ENCODE data around the gene RGL4. TPM values are rescaled to one million over a fixed set of nuclear protein-coding genes. Genes with fewer than 3 reads are reported as not detected.
A peak's percentile ranks its signal among the peaks of the same experiment; 100 is the strongest.

RGL4 gene
- total and polyA plus RNA-seq, 2 of the 13 experiments (the other 11 are each of a cell fraction or from before 2014, with no cell fraction given): not detected

DNA sequence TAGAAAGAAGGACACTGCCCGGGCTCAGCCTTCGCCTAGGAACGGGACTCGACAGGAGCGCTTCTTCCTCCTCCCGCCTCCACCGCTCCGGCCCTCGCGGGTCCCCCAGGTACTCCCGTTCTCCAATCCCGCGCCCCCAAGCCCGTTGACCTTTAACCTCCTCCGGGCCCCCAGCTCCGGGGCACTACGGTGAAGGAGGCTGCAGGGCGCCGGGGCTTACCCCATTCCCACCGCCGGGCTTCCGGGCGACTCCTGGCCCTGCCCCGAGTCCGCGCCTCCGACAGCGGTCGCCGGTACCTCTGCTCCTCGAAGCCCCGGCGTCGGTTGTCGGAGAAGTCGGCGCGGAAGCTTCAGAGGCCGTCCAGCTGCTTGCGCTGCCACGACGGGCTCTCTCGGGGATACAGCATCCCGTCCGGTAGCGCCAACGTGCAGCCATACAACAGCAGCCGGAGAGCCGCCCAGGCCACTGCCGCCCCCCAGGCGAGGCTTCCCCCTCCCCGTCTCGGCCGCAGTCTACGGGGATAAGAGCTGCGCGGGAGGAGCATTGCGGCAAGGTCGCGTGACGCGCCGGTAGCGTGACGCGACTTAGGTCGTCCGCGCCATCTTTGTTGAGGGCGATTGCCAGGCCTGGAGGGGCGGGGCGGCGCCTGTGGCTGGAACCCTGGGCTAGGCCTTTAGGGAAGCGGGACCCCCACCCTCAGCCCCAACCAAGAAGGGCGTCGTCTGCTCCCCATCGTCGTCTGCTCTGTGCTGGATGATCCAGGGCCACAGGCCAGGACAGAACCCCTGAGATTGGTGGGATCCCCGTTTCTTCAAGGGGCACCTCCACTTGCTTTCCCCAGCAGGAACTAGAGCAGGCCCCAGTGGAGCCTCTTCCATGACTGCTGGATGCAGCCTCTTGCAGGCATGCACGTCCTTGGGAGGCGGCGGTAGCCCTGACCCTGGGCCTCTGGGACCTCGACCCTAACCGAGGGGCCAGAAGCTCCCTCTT lies 26.3 kb downstream of the RGL4 start (continued):
- TF ChIP-seq, protein P1, sequence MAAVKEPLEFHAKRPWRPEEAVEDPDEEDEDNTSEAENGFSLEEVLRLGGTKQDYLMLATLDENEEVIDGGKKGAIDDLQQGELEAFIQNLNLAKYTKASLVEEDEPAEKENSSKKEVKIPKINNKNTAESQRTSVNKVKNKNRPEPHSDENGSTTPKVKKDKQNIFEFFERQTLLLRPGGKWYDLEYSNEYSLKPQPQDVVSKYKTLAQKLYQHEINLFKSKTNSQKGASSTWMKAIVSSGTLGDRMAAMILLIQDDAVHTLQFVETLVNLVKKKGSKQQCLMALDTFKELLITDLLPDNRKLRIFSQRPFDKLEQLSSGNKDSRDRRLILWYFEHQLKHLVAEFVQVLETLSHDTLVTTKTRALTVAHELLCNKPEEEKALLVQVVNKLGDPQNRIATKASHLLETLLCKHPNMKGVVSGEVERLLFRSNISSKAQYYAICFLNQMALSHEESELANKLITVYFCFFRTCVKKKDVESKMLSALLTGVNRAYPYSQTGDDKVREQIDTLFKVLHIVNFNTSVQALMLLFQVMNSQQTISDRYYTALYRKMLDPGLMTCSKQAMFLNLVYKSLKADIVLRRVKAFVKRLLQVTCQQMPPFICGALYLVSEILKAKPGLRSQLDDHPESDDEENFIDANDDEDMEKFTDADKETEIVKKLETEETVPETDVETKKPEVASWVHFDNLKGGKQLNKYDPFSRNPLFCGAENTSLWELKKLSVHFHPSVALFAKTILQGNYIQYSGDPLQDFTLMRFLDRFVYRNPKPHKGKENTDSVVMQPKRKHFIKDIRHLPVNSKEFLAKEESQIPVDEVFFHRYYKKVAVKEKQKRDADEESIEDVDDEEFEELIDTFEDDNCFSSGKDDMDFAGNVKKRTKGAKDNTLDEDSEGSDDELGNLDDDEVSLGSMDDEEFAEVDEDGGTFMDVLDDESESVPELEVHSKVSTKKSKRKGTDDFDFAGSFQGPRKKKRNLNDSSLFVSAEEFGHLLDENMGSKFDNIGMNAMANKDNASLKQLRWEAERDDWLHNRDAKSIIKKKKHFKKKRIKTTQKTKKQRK (IDR thresholded peaks at IDR 0.05; ENCODE audit: low read length): no peak
- TF ChIP-seq NFIB (CRISPR knock-in tag; IDR thresholded peaks at IDR 0.05; ENCODE audit: borderline replicate concordance) (no peak), DPF2 (CRISPR knock-in tag; IDR thresholded peaks at IDR 0.05; ENCODE audit: borderline replicate concordance, low read depth) (no peak), TMF1 (CRISPR knock-in tag; IDR thresholded peaks at IDR 0.05; ENCODE audit: low read depth) (peak; percentile 95), KDM5A (IDR thresholded peaks at IDR 0.05; ENCODE audit: borderline replicate concordance, low read length) (peak; percentile 54; the same call in 1 of the 2 replicates), NAIF1 (CRISPR knock-in tag; IDR thresholded peaks at IDR 0.05; ENCODE audit: borderline replicate concordance) (peak; percentile 90; the same call in 1 of the 2 replicates), TCF12 (IDR thresholded peaks at IDR 0.05) (no peak), TCF12 (CRISPR knock-in tag; IDR thresholded peaks at IDR 0.05) (peak; percentile 43; the same call in 1 of the 2 replicates), DR1 (CRISPR knock-in tag; IDR thresholded peaks at IDR 0.05) (peak; percentile 84; the same call in 1 of the 2 replicates), TARDBP (CRISPR knock-in tag; IDR thresholded peaks at IDR 0.05) (peak; percentile 94), JARID2 (CRISPR knock-in tag; IDR thresholded peaks at IDR 0.05; ENCODE audit: insufficient replicate concordance) (no peak), ZNF512B (CRISPR knock-in tag; IDR thresholded peaks at IDR 0.05; ENCODE audit: borderline replicate concordance) (no peak), TIGD3 (CRISPR knock-in tag; IDR thresholded peaks at IDR 0.05; ENCODE audit: borderline replicate concordance) (no peak; the same call in 1 of the 2 replicates)
- TF ChIP-seq, protein P2, sequence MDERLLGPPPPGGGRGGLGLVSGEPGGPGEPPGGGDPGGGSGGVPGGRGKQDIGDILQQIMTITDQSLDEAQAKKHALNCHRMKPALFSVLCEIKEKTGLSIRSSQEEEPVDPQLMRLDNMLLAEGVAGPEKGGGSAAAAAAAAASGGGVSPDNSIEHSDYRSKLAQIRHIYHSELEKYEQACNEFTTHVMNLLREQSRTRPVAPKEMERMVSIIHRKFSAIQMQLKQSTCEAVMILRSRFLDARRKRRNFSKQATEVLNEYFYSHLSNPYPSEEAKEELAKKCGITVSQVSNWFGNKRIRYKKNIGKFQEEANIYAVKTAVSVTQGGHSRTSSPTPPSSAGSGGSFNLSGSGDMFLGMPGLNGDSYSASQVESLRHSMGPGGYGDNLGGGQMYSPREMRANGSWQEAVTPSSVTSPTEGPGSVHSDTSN (CRISPR knock-in tag; IDR thresholded peaks at IDR 0.05): no peak
- TF ChIP-seq, protein P3, sequence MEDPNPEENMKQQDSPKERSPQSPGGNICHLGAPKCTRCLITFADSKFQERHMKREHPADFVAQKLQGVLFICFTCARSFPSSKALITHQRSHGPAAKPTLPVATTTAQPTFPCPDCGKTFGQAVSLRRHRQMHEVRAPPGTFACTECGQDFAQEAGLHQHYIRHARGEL (CRISPR knock-in tag; IDR thresholded peaks at IDR 0.05): peak; percentile 56; the same call in 1 of the 2 replicates
- TF ChIP-seq, protein P4, sequence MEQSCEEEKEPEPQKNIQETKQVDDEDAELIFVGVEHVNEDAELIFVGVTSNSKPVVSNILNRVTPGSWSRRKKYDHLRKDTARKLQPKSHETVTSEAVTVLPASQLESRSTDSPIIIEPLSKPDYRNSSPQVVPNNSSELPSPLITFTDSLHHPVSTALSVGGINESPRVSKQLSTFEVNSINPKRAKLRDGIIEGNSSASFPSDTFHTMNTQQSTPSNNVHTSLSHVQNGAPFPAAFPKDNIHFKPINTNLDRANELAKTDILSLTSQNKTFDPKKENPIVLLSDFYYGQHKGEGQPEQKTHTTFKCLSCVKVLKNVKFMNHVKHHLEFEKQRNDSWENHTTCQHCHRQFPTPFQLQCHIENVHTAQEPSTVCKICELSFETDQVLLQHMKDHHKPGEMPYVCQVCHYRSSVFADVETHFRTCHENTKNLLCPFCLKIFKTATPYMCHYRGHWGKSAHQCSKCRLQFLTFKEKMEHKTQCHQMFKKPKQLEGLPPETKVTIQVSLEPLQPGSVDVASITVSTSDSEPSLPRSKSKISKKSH (CRISPR knock-in tag; IDR thresholded peaks at IDR 0.05; ENCODE audit: borderline replicate concordance): peak; percentile 86; the same call in 1 of the 2 replicates
